DMS 273 (cell line): ENCODE results near the gene TSPAN15.

Experiments
- DNase-seq: peaks from one replicate; lab custom pipeline; 2025; ENCODE audit not compliant: unreplicated experiment; lab: John Stamatoyannopoulos, UW

Gene TSPAN15

GRCh38 chr10:69499726-69500689 is 48.7 kb downstream of the TSPAN15 start:
- DNase-seq = no peak

GRCh38 chr10:69500864-69501468 is 49.7 kb downstream of the TSPAN15 start:
- DNase-seq = no peak

GRCh38 chr10:69501657-69502056 is 50.4 kb downstream of the TSPAN15 start:
- DNase-seq = no peak

- DNase-seq = no peak
Observed at GRCh38 chr10:69502589-69502988, 51.3 kb downstream of the TSPAN15 start.

- no peak for DNase-seq
Observed at GRCh38 chr10:69503001-69503895, 52.0 kb downstream of the TSPAN15 start.

- DNase-seq = no peak
Observed at GRCh38 chr10:69503896-69504265, 52.6 kb downstream of the TSPAN15 start.

GRCh38 chr10:69504576-69505250 is 53.4 kb downstream of the TSPAN15 start:
- DNase-seq = no peak

GRCh38 chr10:69505636-69506318 is 54.5 kb downstream of the TSPAN15 start:
- DNase-seq = no peak

GRCh38 chr10:69506487-69506833 is 55.2 kb downstream of the TSPAN15 start:
- no peak for DNase-seq

- no peak for DNase-seq
Observed at GRCh38 chr10:69506834-69507713, 55.8 kb downstream of the TSPAN15 start.

- no peak for DNase-seq
Observed at GRCh38 chr10:69508738-69509340, 57.6 kb downstream of the TSPAN15 start.

- DNase-seq = no peak
Observed at GRCh38 chr10:69512901-69513300, 61.6 kb downstream of the TSPAN15 start.

GRCh38 chr10:69513617-69514016 is 62.4 kb downstream of the TSPAN15 start:
- DNase-seq = no peak

GRCh38 chr10:69515699-69516259 is 64.5 kb downstream of the TSPAN15 start:
- peak; percentile 79 for DNase-seq

GRCh38 chr10:69516316-69516715 is 65.1 kb downstream of the TSPAN15 start:
- peak; percentile 83 for DNase-seq

- no peak for DNase-seq
Observed at GRCh38 chr10:69516796-69517195, 65.5 kb downstream of the TSPAN15 start.

GRCh38 chr10:69517271-69517848 is 66.1 kb downstream of the TSPAN15 start:
- no peak for DNase-seq

- no peak for DNase-seq
Observed at GRCh38 chr10:69527961-69528360, 76.7 kb downstream of the TSPAN15 start.
